Omental fat pad (tissue), 4 donors: Measurements from ENCODE around the gene MYT1. TPM values are rescaled to one million over a fixed set of nuclear protein-coding genes. Genes with fewer than 3 reads are reported as not detected.

Experiments
- ATAC-seq: fragments of 150-250 bp; one replicate; pipeline ENCODE4 v1.9.1; 2016; ENCODE audit warnings: mild to moderate bottlenecking, moderate library complexity; ENCODE audit not compliant: low FRiP score
- DNase-seq: peaks from one replicate; pipeline ENCODE4 v3.0.0-alpha.2; 2019; ENCODE audit warnings: low spot score
- total RNA-seq, 4 donors: library from RNA; depleted of rRNA; stranded (reverse); fragments of >200 nt; gene quantifications; one replicate each; pipeline ENCODE4 v1.1.0, GENCODE V29; 2016
- TF ChIP-seq, protein P1 (sequence below), 3 donors: fragments of 450-650 bp; IDR thresholded peaks; one replicate each; pipeline ENCODE4 v1.5.1; 2016 to 2017; ENCODE audit warnings: antibody characterized with exemption in 3 of 3, mild to moderate bottlenecking in 3 of 3, moderate library complexity in 2 of 3

Gene MYT1
- total RNA-seq, 4 donors from 2014 or later = not detected

DNA sequence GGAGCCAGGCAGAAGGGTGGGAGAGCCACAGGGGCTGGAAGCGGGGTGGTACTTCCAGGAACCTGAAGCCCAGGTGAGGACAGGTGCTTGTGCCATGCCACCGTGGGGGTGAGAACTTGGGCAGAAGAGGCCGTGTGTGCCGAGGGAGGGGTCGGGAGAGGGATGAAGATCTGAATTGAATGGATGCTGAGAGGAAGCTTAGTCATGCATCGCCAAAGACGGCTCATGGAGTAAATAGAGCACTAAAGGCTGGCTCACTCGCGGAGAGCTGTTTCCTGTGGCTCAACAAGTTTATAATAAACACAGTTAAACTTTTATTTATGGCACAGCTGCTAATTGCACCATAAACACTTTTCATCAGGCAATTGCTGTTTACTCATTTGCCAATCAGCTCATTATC, 21.7 kb upstream of the MYT1 start:
- ATAC-seq = no peak
- TF ChIP-seq, protein P1, sequence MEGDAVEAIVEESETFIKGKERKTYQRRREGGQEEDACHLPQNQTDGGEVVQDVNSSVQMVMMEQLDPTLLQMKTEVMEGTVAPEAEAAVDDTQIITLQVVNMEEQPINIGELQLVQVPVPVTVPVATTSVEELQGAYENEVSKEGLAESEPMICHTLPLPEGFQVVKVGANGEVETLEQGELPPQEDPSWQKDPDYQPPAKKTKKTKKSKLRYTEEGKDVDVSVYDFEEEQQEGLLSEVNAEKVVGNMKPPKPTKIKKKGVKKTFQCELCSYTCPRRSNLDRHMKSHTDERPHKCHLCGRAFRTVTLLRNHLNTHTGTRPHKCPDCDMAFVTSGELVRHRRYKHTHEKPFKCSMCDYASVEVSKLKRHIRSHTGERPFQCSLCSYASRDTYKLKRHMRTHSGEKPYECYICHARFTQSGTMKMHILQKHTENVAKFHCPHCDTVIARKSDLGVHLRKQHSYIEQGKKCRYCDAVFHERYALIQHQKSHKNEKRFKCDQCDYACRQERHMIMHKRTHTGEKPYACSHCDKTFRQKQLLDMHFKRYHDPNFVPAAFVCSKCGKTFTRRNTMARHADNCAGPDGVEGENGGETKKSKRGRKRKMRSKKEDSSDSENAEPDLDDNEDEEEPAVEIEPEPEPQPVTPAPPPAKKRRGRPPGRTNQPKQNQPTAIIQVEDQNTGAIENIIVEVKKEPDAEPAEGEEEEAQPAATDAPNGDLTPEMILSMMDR (IDR thresholded peaks at IDR 0.05) = no peak
- DNase-seq = no peak

DNA sequence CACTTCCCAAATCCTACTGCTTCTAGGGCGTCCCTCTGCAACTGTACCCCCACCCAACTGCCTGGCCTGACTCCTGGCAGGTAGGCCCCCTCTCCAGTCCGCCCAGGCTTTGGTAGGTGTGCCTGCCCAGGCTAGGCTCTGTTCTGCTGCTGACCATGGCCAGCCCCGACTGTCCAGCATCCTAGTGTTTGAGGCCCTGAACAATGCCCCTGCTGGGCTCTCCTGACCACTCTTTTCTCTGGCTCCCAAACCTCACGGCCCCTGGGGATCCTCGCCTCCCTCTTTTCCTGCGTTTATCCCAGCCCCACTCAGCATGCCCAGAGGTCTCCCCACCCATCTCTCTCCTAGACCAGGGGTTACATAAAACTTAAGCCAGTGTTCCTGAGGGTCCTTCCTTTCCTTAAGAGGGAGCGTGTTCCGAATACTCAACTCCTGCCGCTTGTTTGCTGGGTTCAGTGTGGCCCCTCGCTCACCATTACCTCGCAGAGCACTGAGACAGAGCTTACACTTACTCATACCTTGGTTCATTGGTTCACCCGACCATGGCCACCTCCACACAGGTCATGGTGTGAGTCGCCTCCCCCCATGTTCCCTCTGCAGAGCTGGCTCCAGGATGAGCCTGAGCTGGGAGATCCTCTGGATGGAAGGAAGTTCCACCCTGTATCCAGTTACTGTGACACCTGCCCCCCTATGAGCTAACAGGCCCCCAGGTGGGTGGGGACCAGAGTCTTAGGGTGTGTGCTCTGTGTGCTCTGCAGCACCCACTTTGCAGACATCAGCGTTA, 21.0 kb upstream of the MYT1 start:
- TF ChIP-seq, protein P1 (IDR thresholded peaks at IDR 0.05) = no peak
- no peak for ATAC-seq

DNA sequence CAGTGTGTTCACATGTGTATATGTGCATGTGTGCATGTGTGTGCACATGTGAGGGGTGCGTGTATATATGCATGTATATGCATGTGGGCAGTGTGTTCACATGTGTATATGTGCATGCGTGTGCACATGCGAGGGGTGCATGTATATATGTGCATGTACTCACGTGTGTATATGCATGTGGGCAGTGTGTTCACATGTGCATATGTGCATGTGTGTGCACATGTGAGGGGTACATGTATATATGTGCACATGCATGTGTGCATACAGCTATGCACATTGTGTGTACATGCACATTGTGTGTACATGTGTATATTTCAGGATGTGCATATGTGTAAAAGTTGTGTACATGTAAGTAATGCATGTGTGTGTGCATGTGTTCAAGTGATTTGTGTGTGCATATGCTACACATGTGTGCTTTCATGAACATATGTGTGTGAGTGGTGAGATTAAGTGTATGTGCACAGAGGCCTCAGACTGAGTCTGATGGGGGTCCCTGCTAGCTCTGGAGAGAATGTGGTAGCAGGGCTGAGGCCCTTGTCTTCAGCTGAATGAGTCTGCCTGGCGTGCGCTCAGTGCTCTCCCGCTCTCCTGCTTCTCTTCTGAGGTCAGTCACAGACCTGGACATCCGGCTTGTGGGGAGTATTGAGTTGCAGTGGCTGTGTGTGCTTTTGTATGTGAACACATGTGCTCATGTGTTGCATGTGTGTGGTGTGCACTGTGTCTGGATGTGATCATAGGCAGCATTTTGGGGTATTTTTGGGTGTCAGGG, 19.9 kb upstream of the MYT1 start:
- ATAC-seq = no peak
- TF ChIP-seq, protein P1 (IDR thresholded peaks at IDR 0.05) = no peak
- DNase-seq = no peak

More for the DNA sequence above, 21.0 kb upstream of the MYT1 start:
- DNase-seq = no peak

DNA sequence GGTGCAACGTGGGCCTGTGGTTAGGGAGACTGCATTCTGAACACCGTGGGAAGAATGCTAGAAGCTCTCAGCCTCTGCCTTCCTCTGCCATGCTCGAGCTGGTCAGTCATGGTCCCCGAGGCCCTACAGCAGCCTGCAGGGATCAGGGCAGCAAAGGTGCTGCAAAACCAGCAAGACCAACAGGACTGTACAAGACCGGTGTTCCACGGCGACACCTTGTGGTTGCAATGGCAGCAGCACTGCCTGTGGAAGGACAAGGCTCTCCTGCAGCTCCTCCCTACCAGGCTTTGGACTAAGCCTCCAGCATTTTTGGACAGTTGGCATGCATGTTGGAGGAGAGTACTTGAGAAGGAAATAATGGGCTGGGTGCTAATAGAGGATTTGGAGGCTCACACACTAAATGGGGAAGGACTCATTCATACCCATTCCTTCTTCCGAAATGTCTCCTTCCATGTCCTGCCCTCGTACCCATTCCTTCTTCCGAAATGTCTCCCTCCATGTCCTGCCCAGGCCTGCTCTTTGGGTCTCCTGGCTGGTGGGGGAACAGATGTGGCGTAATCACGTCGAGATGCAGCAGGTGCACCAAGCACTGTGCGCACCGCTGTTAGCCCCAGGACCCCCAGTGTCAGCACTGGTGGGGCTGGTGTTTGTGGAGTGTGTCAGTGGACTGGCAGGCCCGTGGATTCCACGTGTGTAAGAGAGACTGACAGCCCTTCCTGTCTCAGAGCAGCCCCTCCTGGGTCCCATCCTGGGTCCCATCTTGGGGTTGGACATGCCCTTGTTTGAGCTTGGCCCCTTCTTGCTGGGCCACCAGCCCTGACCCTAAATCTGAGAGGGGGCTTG, 18.6 kb upstream of the MYT1 start:
- ATAC-seq (no peak), DNase-seq (no peak)
- TF ChIP-seq, protein P1 (IDR thresholded peaks at IDR 0.05) = no peak

DNA sequence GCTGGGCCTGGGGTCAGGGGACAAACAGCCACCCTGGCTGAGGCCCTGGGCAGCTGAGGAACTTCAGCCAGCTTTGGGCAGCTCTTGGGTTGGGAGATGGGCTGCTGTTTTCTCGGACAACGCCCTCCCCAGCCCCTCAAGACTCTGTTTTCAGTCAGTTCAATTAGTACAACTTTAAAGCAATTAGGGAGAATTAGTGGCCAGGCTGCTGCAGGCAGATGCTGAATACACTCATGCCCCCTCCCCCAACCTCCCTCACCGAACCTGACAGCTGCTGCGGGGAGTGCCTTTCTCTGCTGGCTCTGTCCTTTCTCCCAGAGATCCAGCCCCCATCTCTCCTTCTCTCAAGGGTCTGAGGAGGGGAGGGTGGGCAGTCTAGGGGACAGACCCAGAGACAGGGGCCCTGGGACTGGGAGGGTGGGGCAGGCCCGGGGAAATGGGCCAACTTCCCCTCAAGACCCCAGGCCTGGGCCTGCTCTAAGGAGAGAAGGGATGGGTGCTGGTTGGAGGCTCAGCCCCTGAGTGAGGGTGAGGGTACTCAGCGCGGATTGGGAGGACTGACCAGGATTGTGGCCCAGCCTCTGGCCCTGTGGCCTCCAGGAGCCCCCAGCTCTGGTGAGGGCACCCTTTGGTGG, 17.8 kb upstream of the MYT1 start:
- TF ChIP-seq, protein P1 (IDR thresholded peaks at IDR 0.05) = no peak
- DNase-seq (no peak), ATAC-seq (no peak)

DNA sequence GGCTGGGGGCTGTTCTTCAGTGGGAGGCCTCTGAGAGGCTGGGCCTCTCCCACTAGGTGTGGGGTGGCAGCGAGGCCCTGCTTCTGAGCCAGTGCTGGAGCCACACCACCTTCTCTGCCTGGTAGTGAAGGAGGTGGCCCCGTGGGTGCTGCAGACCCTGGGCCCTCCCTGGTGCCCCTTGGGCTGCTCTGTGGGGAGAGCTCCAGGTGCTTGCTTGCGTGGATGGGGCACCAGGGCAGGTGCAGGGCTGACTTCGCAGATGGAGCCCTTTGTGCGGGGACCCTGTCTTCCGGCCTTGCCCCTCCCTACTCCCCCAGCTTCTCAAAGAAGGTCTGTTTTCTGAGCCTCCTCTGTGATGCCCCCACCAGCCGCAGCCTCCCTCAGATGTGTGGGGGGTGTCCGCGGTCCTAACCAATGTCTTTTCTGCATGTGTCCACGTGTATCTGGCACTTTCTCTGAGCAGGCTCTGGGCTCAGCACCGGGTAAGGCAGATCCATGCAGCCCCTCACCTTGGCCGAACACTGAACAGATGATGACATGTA, 17.2 kb upstream of the MYT1 start:
- DNase-seq = no peak
- TF ChIP-seq, protein P1 (IDR thresholded peaks at IDR 0.05) = no peak
- ATAC-seq = no peak
